HL-60 (cell line): ENCODE results near the gene RGS1.

Experiments used
- DNase-seq, 2 experiments: peaks; one replicate each; pipeline ENCODE4 v3.0.0-alpha.2; 2010 to 2020; ENCODE audit warnings: low read depth in 1 of 2, low spot score in 1 of 2
- H3K27ac ChIP-seq: fragments of 250-450 bp; sonication (Bioruptor Pico); replicated peaks from 2 replicates; pipeline ENCODE4 v1.5.1; 2020; ENCODE audit warnings: mild to moderate bottlenecking, moderate library complexity
- H3K27me3 ChIP-seq: fragments of 250-450 bp; sonication (Bioruptor Pico); 2 replicates; pipeline ENCODE4 v1.5.1; 2021; ENCODE audit warnings: mild to moderate bottlenecking, moderate library complexity; ENCODE audit not compliant: insufficient read depth, poor library complexity, severe bottlenecking
- H3K4me3 ChIP-seq: replicated peaks from 2 replicates; pipeline ENCODE4 v1.5.1; 2011; ENCODE audit warnings: mild to moderate bottlenecking, control low read depth, low read length; ENCODE audit not compliant: insufficient read depth
- GABPA ChIP-seq: IDR thresholded peaks from 2 replicates; pipeline ENCODE4 v1.6.1; 2012; ENCODE audit warnings: low read depth
- POLR2AphosphoS5 ChIP-seq: IDR thresholded peaks from 2 replicates; pipeline ENCODE4 v1.6.1; 2012; ENCODE audit warnings: low read depth
- SPI1 ChIP-seq: IDR thresholded peaks from 2 replicates; pipeline ENCODE4 v1.6.1; 2012; ENCODE audit warnings: low read depth, mild to moderate bottlenecking, borderline replicate concordance
- TF ChIP-seq, protein P1 (sequence below): IDR thresholded peaks from 2 replicates; pipeline ENCODE4 v1.6.1; 2012; ENCODE audit warnings: low read depth; ENCODE audit not compliant: insufficient replicate concordance
- TF ChIP-seq, protein P2 (sequence below): IDR thresholded peaks from one replicate; pipeline ENCODE4 v1.5.1; 2011; ENCODE audit warnings: low read length, control low read depth, inconsistent platforms; ENCODE audit not compliant: insufficient read depth

Gene RGS1

DNA sequence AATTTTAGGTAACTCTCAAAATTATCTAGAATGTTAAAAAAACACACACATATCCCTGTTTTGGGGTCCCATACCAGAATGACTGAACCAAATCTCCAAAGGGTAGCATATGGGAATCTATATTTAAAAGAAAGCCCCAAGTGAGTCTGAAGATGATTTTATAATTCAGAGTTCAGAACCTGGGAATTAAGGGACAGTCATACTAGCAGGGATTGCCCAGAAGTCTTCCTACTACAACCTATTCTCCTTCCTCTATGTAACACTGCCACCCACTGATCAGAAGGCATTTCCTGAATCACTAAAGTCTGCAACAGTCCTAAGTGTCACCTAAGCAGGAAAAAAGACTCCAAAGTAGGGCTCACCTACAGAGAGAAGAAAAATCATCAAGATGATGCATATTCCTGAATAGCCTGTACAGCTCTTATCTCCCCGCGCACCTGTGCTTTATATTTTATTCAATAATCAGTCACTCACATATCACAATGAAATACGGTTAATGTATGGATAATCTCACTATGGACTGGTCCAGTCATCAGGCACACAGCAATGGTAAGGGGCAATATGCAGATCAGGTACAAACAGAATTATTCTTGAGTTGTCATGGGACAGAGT lies 4.9 kb downstream of the RGS1 start:
- H3K4me3 ChIP-seq: no peak overlapping the region

DNA sequence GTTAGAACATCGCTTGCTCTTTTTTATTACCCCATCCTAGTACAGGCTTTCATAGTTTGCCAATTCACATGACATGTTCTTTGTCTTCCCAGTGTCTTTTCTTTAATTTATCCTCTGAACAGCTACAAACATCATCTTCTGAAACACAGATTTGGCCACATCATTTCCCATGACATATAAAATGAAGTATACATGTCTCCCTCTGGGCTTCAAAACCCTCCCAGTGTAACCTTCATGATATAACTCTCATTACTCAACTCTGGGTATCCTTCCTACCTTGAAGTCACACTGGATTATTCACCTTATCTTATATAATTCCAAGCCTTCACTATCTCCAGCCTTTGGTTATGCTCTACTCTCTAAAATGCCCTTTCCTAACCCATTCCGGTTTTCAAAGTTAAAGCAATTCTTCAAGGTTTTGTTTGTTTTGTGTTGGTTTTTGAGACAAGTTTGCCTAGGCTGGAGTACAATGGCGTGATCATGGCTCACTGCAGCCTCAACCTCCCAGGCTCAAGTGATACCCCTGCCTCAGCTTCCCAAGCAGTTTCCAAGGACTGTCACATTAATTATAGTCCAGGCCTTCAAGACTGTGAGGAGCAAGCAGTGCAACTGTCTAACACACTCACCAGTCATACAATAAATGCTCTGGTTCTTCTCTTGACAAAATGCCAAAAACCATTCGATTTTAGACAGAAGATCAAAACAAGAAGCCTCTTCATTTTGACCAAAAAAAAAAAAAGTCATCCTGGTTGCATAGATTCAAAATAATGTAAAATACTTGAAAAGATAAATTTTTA lies 5.8 kb downstream of the RGS1 start:
- no peaks in the 10 kb centered on the region for H3K27me3 ChIP-seq
- DNase-seq: no peak
- TF ChIP-seq POLR2AphosphoS5 (no peak), GABPA (no peak), SPI1 (no peak)
- TF ChIP-seq, protein P1, sequence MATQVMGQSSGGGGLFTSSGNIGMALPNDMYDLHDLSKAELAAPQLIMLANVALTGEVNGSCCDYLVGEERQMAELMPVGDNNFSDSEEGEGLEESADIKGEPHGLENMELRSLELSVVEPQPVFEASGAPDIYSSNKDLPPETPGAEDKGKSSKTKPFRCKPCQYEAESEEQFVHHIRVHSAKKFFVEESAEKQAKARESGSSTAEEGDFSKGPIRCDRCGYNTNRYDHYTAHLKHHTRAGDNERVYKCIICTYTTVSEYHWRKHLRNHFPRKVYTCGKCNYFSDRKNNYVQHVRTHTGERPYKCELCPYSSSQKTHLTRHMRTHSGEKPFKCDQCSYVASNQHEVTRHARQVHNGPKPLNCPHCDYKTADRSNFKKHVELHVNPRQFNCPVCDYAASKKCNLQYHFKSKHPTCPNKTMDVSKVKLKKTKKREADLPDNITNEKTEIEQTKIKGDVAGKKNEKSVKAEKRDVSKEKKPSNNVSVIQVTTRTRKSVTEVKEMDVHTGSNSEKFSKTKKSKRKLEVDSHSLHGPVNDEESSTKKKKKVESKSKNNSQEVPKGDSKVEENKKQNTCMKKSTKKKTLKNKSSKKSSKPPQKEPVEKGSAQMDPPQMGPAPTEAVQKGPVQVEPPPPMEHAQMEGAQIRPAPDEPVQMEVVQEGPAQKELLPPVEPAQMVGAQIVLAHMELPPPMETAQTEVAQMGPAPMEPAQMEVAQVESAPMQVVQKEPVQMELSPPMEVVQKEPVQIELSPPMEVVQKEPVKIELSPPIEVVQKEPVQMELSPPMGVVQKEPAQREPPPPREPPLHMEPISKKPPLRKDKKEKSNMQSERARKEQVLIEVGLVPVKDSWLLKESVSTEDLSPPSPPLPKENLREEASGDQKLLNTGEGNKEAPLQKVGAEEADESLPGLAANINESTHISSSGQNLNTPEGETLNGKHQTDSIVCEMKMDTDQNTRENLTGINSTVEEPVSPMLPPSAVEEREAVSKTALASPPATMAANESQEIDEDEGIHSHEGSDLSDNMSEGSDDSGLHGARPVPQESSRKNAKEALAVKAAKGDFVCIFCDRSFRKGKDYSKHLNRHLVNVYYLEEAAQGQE: no peak
- TF ChIP-seq, protein P2, sequence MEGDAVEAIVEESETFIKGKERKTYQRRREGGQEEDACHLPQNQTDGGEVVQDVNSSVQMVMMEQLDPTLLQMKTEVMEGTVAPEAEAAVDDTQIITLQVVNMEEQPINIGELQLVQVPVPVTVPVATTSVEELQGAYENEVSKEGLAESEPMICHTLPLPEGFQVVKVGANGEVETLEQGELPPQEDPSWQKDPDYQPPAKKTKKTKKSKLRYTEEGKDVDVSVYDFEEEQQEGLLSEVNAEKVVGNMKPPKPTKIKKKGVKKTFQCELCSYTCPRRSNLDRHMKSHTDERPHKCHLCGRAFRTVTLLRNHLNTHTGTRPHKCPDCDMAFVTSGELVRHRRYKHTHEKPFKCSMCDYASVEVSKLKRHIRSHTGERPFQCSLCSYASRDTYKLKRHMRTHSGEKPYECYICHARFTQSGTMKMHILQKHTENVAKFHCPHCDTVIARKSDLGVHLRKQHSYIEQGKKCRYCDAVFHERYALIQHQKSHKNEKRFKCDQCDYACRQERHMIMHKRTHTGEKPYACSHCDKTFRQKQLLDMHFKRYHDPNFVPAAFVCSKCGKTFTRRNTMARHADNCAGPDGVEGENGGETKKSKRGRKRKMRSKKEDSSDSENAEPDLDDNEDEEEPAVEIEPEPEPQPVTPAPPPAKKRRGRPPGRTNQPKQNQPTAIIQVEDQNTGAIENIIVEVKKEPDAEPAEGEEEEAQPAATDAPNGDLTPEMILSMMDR: no peak
- H3K4me3 ChIP-seq: no peak overlapping the region
- H3K27ac ChIP-seq: no peak overlapping the region

More for the DNA sequence above, 4.9 kb downstream of the RGS1 start:
- TF ChIP-seq, protein P2: peak; percentile 2
- no peak for TF ChIP-seq GABPA
- no peak overlapping the region for H3K27ac ChIP-seq
- peak in 1 of 2 experiments; percentile 24 for DNase-seq
- H3K27me3 ChIP-seq: no peaks in the 10 kb centered on the region

DNA sequence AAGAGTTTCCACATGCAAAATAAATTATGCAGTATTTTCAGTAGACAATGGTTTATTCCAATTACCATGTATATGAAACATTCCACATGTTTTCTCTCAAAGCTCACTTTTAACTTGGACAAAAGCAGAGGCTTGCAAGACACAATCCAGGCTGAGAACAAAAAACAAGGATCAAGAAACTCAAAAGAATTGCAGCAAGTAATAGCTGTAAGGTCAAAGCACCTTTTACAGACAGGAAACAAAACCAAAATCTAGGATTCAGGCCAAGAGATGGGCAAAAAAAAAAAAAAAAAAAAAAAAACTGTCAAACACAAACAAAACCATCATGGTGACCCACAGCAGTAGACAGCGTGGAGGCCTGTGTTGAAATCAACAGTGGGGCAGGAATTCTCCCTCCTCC lies 9.3 kb downstream of the RGS1 start:
- no peaks in the 10 kb centered on the region for H3K27me3 ChIP-seq
- no peak for DNase-seq
- no peak overlapping the region for H3K4me3 ChIP-seq
- no peak overlapping the region for H3K27ac ChIP-seq
- TF ChIP-seq SPI1 (no peak), GABPA (no peak), POLR2AphosphoS5 (no peak)
- TF ChIP-seq, protein P2: no peak
- TF ChIP-seq, protein P1: no peak
